Activated CD8-positive, alpha-beta memory T cell treated with anti-CD3 and anti-CD28 coated beads for 36 hours (primary cell): ENCODE results near the gene KRTCAP3. TPM values are rescaled to one million over a fixed set of nuclear protein-coding genes. Genes with fewer than 3 reads are reported as not detected.

Experiments used
- total RNA-seq, 2 experiments: library from RNA; stranded (reverse); gene quantifications; one replicate each; pipeline ENCODE4 v1.2.3, GENCODE V29; 2021

The KRTCAP3 gene
- total RNA-seq, 2 experiments from 2014 or later: 3.9 to 4.6 TPM

Other genes starting within 250 kb of the KRTCAP3 start
- gene ATRAID, start 230.3 kb upstream of the KRTCAP3 start, total RNA-seq: 10 to 100 TPM; 95.3 to 96.0 TPM
- gene SLC5A6, start 230.1 kb upstream of the KRTCAP3 start, total RNA-seq: 10 to 100 TPM; 91.3 to 94.1 TPM
- gene CAD, start 225.0 kb upstream of the KRTCAP3 start, total RNA-seq: 100 to 1,000 TPM; 156 to 158 TPM
- under 1 TPM; 0.23 to 0.59 TPM for gene SLC30A3, start 179.3 kb upstream of the KRTCAP3 start, total RNA-seq
- not detected for gene DNAJC5G, start 166.9 kb upstream of the KRTCAP3 start, total RNA-seq
- gene TRIM54, start 160.0 kb upstream of the KRTCAP3 start, total RNA-seq: under 1 TPM; 0.15 to 0.30 TPM
- 1 to 10 TPM; 1.0 to 1.1 TPM for gene UCN, start 133.9 kb upstream of the KRTCAP3 start, total RNA-seq
- 10 to 100 TPM; 89.3 to 92.8 TPM for gene MPV17, start 119.3 kb upstream of the KRTCAP3 start, total RNA-seq
- 10 to 100 TPM; 76.1 to 76.6 TPM for gene GTF3C2, start 85.6 kb upstream of the KRTCAP3 start, total RNA-seq
- gene EIF2B4, start 72.0 kb upstream of the KRTCAP3 start, total RNA-seq: 10 to 100 TPM; 43.6 to 46.6 TPM
- gene SNX17, start 71.8 kb upstream of the KRTCAP3 start, total RNA-seq: 100 to 1,000 TPM; 111 to 112 TPM
- 1 to 10 TPM; 8.2 to 9.5 TPM for gene ZNF513, start 61.6 kb upstream of the KRTCAP3 start, total RNA-seq
- gene PPM1G, start 32.8 kb upstream of the KRTCAP3 start, total RNA-seq: 100 to 1,000 TPM; 179 to 181 TPM
- 10 to 100 TPM; 65.0 to 71.2 TPM for gene NRBP1, start 13.8 kb upstream of the KRTCAP3 start, total RNA-seq
- 10 to 100 TPM; 12.1 to 13.9 TPM for gene IFT172, start 47.4 kb downstream of the KRTCAP3 start, total RNA-seq
- gene FNDC4, start 52.8 kb downstream of the KRTCAP3 start, total RNA-seq: not detected
- not detected for gene GCKR, start 54.5 kb downstream of the KRTCAP3 start, total RNA-seq
- 10 to 100 TPM; 22.4 to 23.3 TPM for gene ZNF512, start 140.7 kb downstream of the KRTCAP3 start, total RNA-seq
- gene CCDC121, start 186.6 kb downstream of the KRTCAP3 start, total RNA-seq: under 1 TPM in 1 of 2 experiments, not detected in 1; 0.25 TPM
- gene GPN1, start 186.7 kb downstream of the KRTCAP3 start, total RNA-seq: 10 to 100 TPM; 60.7 to 62.5 TPM
- gene SUPT7L, start 221.2 kb downstream of the KRTCAP3 start, total RNA-seq: 10 to 100 TPM; 27.5 to 31.0 TPM
- gene SLC4A1AP, start 221.5 kb downstream of the KRTCAP3 start, total RNA-seq: 10 to 100 TPM; 27.8 to 28.7 TPM